Liver (tissue), 9 donors: Measurements from ENCODE around the gene HCCS. TPM values are rescaled to one million over a fixed set of nuclear protein-coding genes. Genes with fewer than 3 reads are reported as not detected.

Experiments used
- DNase-seq: peaks from one replicate; pipeline ENCODE4 v3.0.0-alpha.2; 2017; ENCODE audit warnings: low spot score
- H3K27ac ChIP-seq, 2 donors: one replicate each; pipeline ENCODE4 v1.7.0; 2013; ENCODE audit warnings: inconsistent platforms in 2 of 2, low read length in 2 of 2, control low read depth in 1 of 2, low read depth in 1 of 2, mild to moderate bottlenecking in 1 of 2
- H3K27me3 ChIP-seq, 4 donors: one replicate each; pipeline versions ENCODE4 v1.6.1 to v1.7.0; 2013; ENCODE audit warnings: low read length in 3 of 4, inconsistent platforms in 1 of 4, mild to moderate bottlenecking in 1 of 4, moderate library complexity in 1 of 4; ENCODE audit not compliant: control insufficient read depth in 4 of 4, insufficient read depth in 4 of 4
- H3K36me3 ChIP-seq, 4 donors: one replicate each; pipeline versions ENCODE4 v1.6.1 to v1.7.0; 2013; ENCODE audit warnings: low read length in 3 of 4, mild to moderate bottlenecking in 3 of 4, low read depth in 1 of 4, moderate library complexity in 1 of 4; ENCODE audit not compliant: control insufficient read depth in 4 of 4, insufficient read depth in 3 of 4
- H3K4me1 ChIP-seq, 4 donors: one replicate each; pipeline versions ENCODE4 v1.6.1 to v1.7.0; 2013; ENCODE audit warnings: low read length in 3 of 4, mild to moderate bottlenecking in 3 of 4, moderate library complexity in 1 of 4; ENCODE audit not compliant: control insufficient read depth in 4 of 4, insufficient read depth in 4 of 4
- H3K4me3 ChIP-seq, 3 donors: one replicate each; pipeline versions ENCODE4 v1.6.1 to v1.7.0; 2013; ENCODE audit warnings: low read length in 3 of 3, control low read depth in 1 of 3, low read depth in 1 of 3, mild to moderate bottlenecking in 1 of 3
- H3K9ac ChIP-seq, 2 donors: one replicate each; pipeline ENCODE4 v1.7.0; 2013; ENCODE audit warnings: low read length in 2 of 2, mild to moderate bottlenecking in 2 of 2, moderate library complexity in 2 of 2, control low read depth in 1 of 2, low read depth in 1 of 2
- H3K9me3 ChIP-seq, 4 donors: one replicate each; pipeline versions ENCODE4 v1.6.1 to v1.7.0; 2013; ENCODE audit warnings: low read length in 3 of 4; ENCODE audit not compliant: control insufficient read depth in 4 of 4
- ATF3 ChIP-seq: IDR thresholded peaks from 2 replicates; pipeline ENCODE4 v1.6.1; 2016; ENCODE audit warnings: antibody characterized with exemption
- CTCF ChIP-seq: fragments of 150-350 bp; IDR thresholded peaks from 2 replicates; pipeline ENCODE4 v1.5.1; 2017; ENCODE audit warnings: improper control_type of control experiment, low read depth, low read length; ENCODE audit not compliant: missing input control
- EGR1 ChIP-seq, 2 donors: IDR thresholded peaks; 2 replicates each; pipeline ENCODE4 v1.6.1; 2016 to 2018; ENCODE audit warnings: antibody characterized with exemption in 2 of 2, low read depth in 2 of 2
- FOXA1 ChIP-seq: IDR thresholded peaks from 2 replicates; pipeline ENCODE4 v1.6.1; 2016; ENCODE audit warnings: antibody characterized with exemption
- GABPA ChIP-seq, 2 donors: IDR thresholded peaks in 1 of 2; conservative IDR thresholded peaks in 1 of 2; 2 replicates each; pipeline ENCODE4 v1.6.1; 2016; ENCODE audit warnings: antibody characterized with exemption in 2 of 2, mild to moderate bottlenecking in 1 of 2, moderate library complexity in 1 of 2
- HNF4A ChIP-seq, 2 donors: conservative IDR thresholded peaks; 2 replicates each; pipeline ENCODE4 v1.6.1; 2016; ENCODE audit warnings: antibody characterized with exemption in 2 of 2, mild to moderate bottlenecking in 2 of 2
- HNF4G ChIP-seq: IDR thresholded peaks from 2 replicates; pipeline ENCODE4 v1.6.1; 2016; ENCODE audit warnings: antibody characterized with exemption
- JUND ChIP-seq, 2 donors: IDR thresholded peaks; 2 replicates each; pipeline ENCODE4 v1.6.1; 2016; ENCODE audit warnings: antibody characterized with exemption in 2 of 2
- MAX ChIP-seq: IDR thresholded peaks from 2 replicates; pipeline ENCODE4 v1.6.1; 2016; ENCODE audit warnings: antibody characterized with exemption
- NR2F2 ChIP-seq: IDR thresholded peaks from 2 replicates; pipeline ENCODE4 v1.6.1; 2016; ENCODE audit warnings: antibody characterized with exemption
- RAD21 ChIP-seq, 2 donors: IDR thresholded peaks; 2 replicates each; pipeline ENCODE4 v1.6.1; 2016; ENCODE audit warnings: antibody characterized with exemption in 2 of 2, mild to moderate bottlenecking in 2 of 2
- REST ChIP-seq: IDR thresholded peaks from 2 replicates; pipeline ENCODE4 v1.6.1; 2016; ENCODE audit warnings: antibody characterized with exemption, mild to moderate bottlenecking
- RXRA ChIP-seq, 2 donors: IDR thresholded peaks; 2 replicates each; pipeline ENCODE4 v1.6.1; 2017 to 2018; ENCODE audit warnings: antibody characterized with exemption in 2 of 2, mild to moderate bottlenecking in 1 of 2
- SP1 ChIP-seq: IDR thresholded peaks from 2 replicates; pipeline ENCODE4 v1.6.1; 2018; ENCODE audit warnings: antibody characterized with exemption, mild to moderate bottlenecking
- TAF1 ChIP-seq: conservative IDR thresholded peaks from 2 replicates; pipeline ENCODE4 v1.6.1; 2016; ENCODE audit warnings: antibody characterized with exemption, mild to moderate bottlenecking
- YY1 ChIP-seq: IDR thresholded peaks from 2 replicates; pipeline ENCODE4 v1.6.1; 2016; ENCODE audit warnings: antibody characterized with exemption, mild to moderate bottlenecking
- ZBTB33 ChIP-seq: IDR thresholded peaks from 2 replicates; pipeline ENCODE4 v1.6.1; 2016; ENCODE audit warnings: antibody characterized with exemption
- WGBS: extraction: QIAGEN DNeasy Blood & Tissue Kit; methylation state at CpG from one replicate; pipeline ENCODE4 v1.1.7; 2013; 5-methylcytosine and 5-hydroxymethylcytosine counted together
- polyA plus RNA-seq, 2 donors: library from polyadenylated mRNA; stranded (reverse) in 1 of 2; unstranded in 1 of 2; fragments of 200-250 nt in 1 of 2; fragments of >200 nt in 1 of 2; fragmentation: Nextera tagmentation in 1 of 2; extraction: Ambion mirVana in 1 of 2; gene quantifications; one replicate each; pipeline versions ENCODE4 v1.2.1 to v1.2.3, GENCODE V29; 2013 to 2015
- total RNA-seq, 2 donors: library from RNA; depleted of rRNA; stranded (reverse); fragments of >200 nt; gene quantifications; one replicate each; pipeline ENCODE4 v1.2.3, GENCODE V29; 2014
- donor health status: healthy.
- donor health status: healthy.
- donor health status: healthy.
- donor health status: healthy.
- donor health status: healthy.

HCCS gene
- total and polyA plus RNA-seq, 4 donors = 11.2 to 16.0 (median 14.3) TPM

- H3K4me3 ChIP-seq = no peak overlapping the region
- H3K4me1 ChIP-seq = peaks cover 1 to 14% (median 10%) of the 10 kb centered on the region in 4 donors
- H3K9ac ChIP-seq = no peak overlapping the region
- TF ChIP-seq YY1 (no peak), SP1 (no peak), RXRA (IDR thresholded peaks at IDR 0.05) (no peak), TAF1 (no peak), MAX (no peak), EGR1 (IDR thresholded peaks at IDR 0.05; ENCODE audit: low read depth in 2 of 2) (no peak)
- no peaks in the 10 kb centered on the region for H3K9me3 ChIP-seq
- DNase-seq = no peak
- H3K27me3 ChIP-seq = no peaks in the 10 kb centered on the region
- peaks cover 1 to 29% (median 23%) of the 10 kb centered on the region in 4 donors for H3K36me3 ChIP-seq
- H3K27ac ChIP-seq = no peak overlapping the region
These were observed 2.6 kb downstream of the HCCS start for GRCh38 chrX:11113731-11114130.

GRCh38 chrX:11117745-11118144, 6.6 kb downstream of the HCCS start:
- no peaks in the 10 kb centered on the region for H3K9me3 ChIP-seq
- H3K27ac ChIP-seq = no peak overlapping the region
- peaks cover 4 to 19% (median 7%) of the 10 kb centered on the region in 4 donors for H3K4me1 ChIP-seq
- no peaks in the 10 kb centered on the region for H3K27me3 ChIP-seq
- H3K36me3 ChIP-seq = peaks cover 3 to 42% (median 37%) of the 10 kb centered on the region in 4 donors
- 94% methylated on average over 3 of the region's 3 CpGs for WGBS
- no peak overlapping the region for H3K9ac ChIP-seq
- H3K4me3 ChIP-seq = no peak overlapping the region
- no peak for DNase-seq
- no peak for TF ChIP-seq REST
- no peak for TF ChIP-seq JUND (IDR thresholded peaks at IDR 0.05)
- no peak for TF ChIP-seq MAX
- TF ChIP-seq HNF4A (conservative IDR thresholded peaks at IDR 0.05) = no peak
- TF ChIP-seq FOXA1 = no peak
- no peak for TF ChIP-seq ATF3
- TF ChIP-seq YY1 = no peak
- no peak for TF ChIP-seq SP1
- TF ChIP-seq EGR1 (IDR thresholded peaks at IDR 0.05; ENCODE audit: low read depth in 2 of 2) = no peak
- TF ChIP-seq CTCF = no peak
- TF ChIP-seq GABPA (IDR thresholded peaks at IDR 0.05 in 1 of 2, conservative IDR thresholded peaks at IDR 0.05 in 1 of 2) = no peak
- TF ChIP-seq TAF1 = no peak
- TF ChIP-seq RXRA (IDR thresholded peaks at IDR 0.05) = no peak
- TF ChIP-seq ZBTB33 = no peak
- no peak for TF ChIP-seq HNF4G
- no peak for TF ChIP-seq NR2F2
- no peak for TF ChIP-seq RAD21 (IDR thresholded peaks at IDR 0.05)
